Mononuclear cell (primary cell): ENCODE measurements around the gene SGMS1. TPM values are rescaled to one million over a fixed set of nuclear protein-coding genes. Genes with fewer than 3 reads are reported as not detected.

Experiments used
- H3K27me3 ChIP-seq: 2 replicates; pipeline ENCODE4 v1.6.0; 2011; ENCODE audit warnings: low read length, control low read depth; ENCODE audit not compliant: insufficient read depth
- H3K4me1 ChIP-seq: 2 replicates; pipeline ENCODE4 v1.5.1; 2011; ENCODE audit warnings: mild to moderate bottlenecking, low read length, control low read depth; ENCODE audit not compliant: insufficient read depth
- H3K4me3 ChIP-seq: 2 replicates; pipeline ENCODE4 v1.5.1; 2011; ENCODE audit warnings: mild to moderate bottlenecking, low read length, moderate library complexity
- H3K9me3 ChIP-seq: 2 replicates; pipeline ENCODE4 v1.5.1; 2011; ENCODE audit warnings: low read depth, mild to moderate bottlenecking, control low read depth, low read length
- total RNA-seq: library from RNA; depleted of rRNA; stranded (reverse); fragments of >200 nt; gene quantifications from one replicate; pipeline ENCODE4 v1.2.3, GENCODE V29; 2012

The SGMS1 gene
- total RNA-seq, 1 donor, result 62.8 TPM

DNA sequence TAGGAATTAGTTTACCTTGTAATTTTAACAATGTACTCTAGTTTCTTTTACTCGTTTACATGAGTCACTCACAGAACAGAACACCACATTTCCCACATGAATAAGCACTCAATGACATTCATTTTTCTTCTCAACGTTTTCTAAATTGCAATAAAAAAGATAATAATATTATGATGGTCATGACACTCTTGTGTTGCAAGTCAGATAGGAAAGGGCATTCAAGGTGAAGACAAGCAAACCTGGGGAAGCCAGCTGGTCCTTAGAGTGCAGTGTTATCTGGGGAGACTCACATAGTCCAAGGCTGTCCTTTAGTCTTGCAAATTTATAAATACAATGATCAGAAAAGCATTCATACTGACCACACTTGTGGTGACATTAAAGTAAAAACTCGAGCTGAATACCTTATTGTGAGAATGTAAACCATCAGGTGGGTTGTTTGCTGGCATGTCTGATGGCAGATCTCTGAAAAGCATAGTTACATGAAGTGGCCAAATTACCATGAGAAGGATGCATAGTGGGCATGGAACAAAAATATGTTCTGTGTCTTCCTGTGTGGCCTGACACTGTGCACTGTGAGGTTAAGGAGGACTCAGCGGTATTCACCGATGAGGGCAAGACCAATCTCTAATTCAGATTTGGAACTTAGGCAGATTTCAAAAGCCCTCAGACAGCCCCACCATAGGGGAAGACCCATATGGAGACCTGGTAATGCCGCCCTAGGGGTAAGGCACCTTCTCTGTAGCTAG lies 213.5 kb downstream of the SGMS1 start:
- Histone ChIP-seq H3K9me3 (peaks cover 4% of the 10 kb centered on the region), H3K4me1 (peaks cover 17% of the 10 kb centered on the region), H3K27me3 (no peaks in the 10 kb centered on the region), H3K4me3 (no peak overlapping the region)

DNA sequence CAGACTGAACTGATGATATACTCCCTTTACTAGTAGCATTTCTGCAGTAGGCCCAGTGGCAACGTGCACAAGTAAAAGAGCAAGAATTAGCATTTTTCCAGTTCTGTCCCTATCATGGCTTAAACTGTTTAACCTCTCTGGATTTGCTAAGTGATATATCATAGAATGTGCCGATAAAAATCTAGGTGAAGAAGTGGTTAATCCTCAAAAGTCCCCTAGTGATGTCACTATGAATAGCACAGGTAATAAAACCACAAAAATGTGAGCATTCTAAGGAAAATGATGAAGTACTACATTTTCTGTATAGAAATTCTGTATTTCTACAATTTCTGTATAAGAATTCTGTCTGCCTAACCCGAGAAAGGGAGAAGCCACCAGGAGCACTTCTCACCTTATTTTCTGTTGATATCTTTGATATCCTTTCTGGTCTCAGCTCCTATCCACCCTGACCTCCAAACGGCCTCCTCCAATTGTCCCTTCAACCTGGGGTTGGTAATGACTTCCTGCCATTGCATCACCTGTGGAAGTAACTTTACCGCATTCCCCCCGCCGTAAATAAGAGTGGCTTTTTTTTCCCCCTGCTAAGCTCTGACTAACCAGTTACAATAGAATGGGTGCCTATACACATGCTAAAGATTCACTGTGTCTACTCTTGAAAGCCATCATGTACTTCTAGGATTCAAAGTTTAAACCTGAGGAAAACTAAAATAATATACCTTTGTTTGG lies 216.5 kb downstream of the SGMS1 start:
- Histone ChIP-seq H3K9me3 (peaks cover 4% of the 10 kb centered on the region), H3K27me3 (no peaks in the 10 kb centered on the region), H3K4me3 (no peak overlapping the region), H3K4me1 (peaks cover 10% of the 10 kb centered on the region)

DNA sequence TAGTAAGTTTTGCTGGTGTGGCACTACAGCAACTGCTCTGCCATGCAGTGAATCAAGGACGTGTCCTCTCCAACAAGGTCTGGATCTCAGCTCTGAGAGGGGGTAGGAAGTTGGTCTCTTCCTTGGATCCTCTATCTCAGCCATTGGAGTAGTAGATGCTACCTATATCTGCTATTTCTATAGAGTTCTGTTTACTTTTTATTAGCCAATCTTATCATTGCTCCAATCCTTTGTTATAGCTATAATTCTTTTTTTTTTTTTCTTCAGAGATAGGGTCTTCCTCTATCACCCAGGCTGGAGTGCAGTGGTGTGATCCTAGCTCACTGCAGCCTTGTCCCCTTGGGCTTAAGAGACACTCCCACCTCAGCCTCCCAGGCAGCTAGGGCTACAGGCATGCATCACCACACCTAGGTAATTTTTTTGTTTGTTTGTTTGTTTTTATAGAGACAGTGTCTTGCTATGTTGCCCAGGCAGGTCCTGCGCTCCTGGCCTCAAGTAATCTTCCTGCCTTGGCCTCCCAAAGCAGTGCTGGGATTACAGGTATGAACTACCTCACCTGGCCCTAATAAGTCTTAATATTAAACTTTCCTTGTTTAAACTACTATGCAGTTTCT lies 217.2 kb downstream of the SGMS1 start:
- Histone ChIP-seq H3K9me3 (peaks cover 4% of the 10 kb centered on the region), H3K4me1 (peaks cover 9% of the 10 kb centered on the region), H3K4me3 (no peak overlapping the region), H3K27me3 (no peaks in the 10 kb centered on the region)

DNA sequence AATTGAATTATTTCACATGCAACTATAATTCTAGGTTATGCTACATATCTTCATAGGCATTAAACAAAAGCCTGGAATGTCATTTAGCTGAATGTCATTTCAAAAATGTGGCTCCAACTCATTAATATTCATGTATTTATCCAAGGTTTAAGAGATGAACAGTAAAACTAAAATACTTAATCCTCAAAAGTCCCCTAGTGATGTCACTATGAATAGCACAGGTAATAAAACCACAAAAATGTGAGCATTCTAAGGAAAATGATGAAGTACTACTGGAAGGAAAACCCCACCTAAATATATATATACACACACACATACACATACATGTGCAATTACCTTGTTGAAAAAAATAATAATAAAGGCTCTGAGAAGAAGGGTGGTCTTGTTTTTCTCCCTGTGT lies 218.0 kb downstream of the SGMS1 start:
- Histone ChIP-seq H3K27me3 (no peaks in the 10 kb centered on the region), H3K9me3 (peaks cover 4% of the 10 kb centered on the region), H3K4me3 (no peak overlapping the region), H3K4me1 (peaks cover 6% of the 10 kb centered on the region)

DNA sequence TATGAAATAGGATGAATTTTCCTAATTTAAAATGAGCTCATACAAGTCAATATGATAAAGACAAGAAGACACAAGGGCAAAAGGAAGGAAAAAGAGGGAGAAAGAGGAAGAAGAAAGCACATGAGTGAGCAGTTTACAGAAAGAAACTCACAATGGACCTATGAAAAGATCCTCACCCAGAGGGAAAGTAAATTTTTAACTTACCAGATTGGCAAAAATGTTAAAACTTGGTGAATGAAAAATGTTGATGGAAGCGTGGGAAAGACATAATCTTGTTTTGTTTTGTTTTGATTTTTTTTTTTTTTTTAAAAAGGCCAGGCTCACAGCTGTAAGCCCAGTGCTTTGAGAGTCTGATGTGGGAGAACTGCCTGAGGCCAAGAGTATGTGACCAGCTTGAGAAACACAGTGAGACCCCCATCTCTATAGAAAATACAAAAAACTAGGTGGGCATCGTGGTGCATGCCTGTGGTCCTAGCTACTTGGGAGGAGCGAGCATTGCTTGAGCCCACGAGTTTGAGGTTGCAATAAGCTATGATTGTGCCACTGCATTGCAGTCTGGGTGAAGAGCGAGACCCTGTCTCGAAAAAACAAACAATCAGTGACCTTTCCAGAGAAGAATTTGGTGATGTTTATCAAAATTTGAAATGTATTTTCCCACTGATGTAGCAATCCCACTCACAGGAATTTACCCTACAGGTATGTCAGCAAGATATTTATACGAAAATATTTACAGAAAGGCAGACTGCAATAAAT lies 219.6 kb downstream of the SGMS1 start:
- H3K27me3 ChIP-seq, result no peaks in the 10 kb centered on the region
- H3K4me1 ChIP-seq, result peaks cover 5% of the 10 kb centered on the region
- H3K9me3 ChIP-seq, result peaks cover 4% of the 10 kb centered on the region
- H3K4me3 ChIP-seq, result no peak overlapping the region

DNA sequence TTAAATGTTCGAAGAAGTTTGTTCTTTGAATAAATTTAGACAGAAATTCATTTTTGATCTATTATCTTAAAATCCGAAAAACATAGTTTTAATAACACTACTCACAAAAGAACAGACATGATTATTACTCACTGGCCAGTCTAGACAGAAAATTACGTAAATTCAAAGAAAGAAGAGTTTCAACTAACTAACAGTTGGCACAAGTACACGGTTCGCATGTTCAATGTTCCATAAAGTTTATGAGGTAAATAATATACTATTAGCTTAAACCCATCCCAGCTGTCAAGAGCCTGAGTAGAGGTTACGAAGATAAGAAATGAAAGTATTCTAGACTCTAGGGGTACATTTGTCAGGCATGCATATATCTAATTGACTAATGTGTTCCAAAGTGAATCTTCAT lies 220.7 kb downstream of the SGMS1 start:
- Histone ChIP-seq H3K4me1 (peaks cover 5% of the 10 kb centered on the region), H3K9me3 (peaks cover 4% of the 10 kb centered on the region), H3K27me3 (no peaks in the 10 kb centered on the region), H3K4me3 (no peak overlapping the region)

DNA sequence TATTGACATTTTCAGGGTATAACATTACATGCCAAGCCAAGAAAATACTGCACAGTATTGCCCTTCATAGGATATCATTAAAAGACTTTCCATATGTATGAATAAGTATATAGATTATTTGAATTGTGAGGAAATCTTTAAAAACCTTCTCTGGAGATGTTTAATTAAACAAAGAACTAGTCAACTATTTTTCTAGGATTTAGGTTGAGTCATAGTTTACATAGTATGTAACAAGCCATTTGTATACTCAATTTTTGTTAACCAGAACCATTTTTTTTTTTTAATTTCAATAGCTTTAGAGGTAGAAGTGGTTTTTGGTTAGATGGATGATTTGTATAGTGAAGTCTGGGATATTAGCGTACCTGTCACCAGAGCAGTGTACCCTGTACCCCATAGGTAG lies 221.3 kb downstream of the SGMS1 start:
- Histone ChIP-seq H3K9me3 (peaks cover 4% of the 10 kb centered on the region), H3K4me1 (peaks cover 11% of the 10 kb centered on the region), H3K27me3 (no peaks in the 10 kb centered on the region), H3K4me3 (no peak overlapping the region)

DNA sequence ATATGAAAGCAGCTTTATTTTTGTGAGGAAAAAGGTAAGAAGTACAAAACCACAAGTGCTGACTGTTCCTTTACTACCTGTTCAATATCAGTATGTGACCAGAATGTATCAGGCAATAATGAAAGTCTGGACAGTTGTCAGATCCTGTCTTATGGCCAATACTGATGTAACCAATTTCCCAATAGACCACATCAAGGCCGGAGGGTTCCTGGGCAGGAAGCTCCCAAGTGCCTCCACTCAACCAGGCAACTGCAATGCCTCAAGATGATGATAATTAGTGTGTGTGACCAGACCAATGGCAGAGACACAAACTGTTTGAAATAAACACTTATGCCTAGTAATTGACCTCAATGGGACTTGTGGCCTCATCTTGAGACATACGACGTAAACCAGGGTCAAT lies 223.1 kb downstream of the SGMS1 start:
- Histone ChIP-seq H3K4me3 (no peak overlapping the region), H3K4me1 (peaks cover 29% of the 10 kb centered on the region), H3K27me3 (no peaks in the 10 kb centered on the region), H3K9me3 (no peaks in the 10 kb centered on the region)

DNA sequence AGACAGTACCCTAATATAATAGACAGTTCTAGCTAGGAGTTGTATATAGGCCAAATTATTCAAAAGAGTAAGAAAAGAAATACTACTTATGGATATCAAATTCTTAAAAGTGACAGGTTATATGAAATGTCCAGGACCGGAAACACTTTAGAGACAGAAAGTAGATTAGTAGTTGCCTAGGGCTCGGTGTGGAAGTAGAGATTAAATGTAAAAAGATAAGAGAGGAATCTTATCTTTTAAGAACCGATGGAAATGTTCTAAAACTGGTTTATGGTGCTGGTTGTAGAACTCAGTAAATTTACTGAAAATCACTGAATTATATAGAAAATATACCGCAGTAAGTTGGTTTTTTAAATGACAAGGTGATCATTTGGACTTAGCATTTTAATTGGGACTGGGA lies 224.9 kb downstream of the SGMS1 start:
- no peaks in the 10 kb centered on the region for H3K9me3 ChIP-seq
- H3K4me1 ChIP-seq, result peaks cover 43% of the 10 kb centered on the region
- H3K4me3 ChIP-seq, result no peak overlapping the region
- no peaks in the 10 kb centered on the region for H3K27me3 ChIP-seq

DNA sequence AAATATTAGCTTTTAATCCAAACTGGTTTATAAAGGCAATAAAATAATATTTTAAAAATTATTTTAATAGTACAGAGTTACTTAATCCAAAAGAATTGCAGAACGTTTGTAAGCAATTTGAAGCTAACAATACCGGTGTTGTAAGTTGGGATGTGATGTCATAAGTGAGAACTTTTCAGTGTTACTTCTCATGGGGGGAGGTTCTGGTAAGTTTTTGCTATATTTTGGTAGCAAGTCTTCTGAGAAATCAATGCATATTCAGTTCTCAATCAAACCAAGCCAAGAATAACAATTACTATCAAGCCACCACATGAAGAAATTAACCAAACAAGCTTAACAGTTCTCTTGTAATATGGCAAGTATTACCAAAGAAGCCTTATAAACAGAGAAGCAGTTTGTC lies 225.4 kb downstream of the SGMS1 start:
- H3K4me3 ChIP-seq, result no peak overlapping the region
- H3K4me1 ChIP-seq, result peaks cover 43% of the 10 kb centered on the region
- no peaks in the 10 kb centered on the region for H3K27me3 ChIP-seq
- no peaks in the 10 kb centered on the region for H3K9me3 ChIP-seq

DNA sequence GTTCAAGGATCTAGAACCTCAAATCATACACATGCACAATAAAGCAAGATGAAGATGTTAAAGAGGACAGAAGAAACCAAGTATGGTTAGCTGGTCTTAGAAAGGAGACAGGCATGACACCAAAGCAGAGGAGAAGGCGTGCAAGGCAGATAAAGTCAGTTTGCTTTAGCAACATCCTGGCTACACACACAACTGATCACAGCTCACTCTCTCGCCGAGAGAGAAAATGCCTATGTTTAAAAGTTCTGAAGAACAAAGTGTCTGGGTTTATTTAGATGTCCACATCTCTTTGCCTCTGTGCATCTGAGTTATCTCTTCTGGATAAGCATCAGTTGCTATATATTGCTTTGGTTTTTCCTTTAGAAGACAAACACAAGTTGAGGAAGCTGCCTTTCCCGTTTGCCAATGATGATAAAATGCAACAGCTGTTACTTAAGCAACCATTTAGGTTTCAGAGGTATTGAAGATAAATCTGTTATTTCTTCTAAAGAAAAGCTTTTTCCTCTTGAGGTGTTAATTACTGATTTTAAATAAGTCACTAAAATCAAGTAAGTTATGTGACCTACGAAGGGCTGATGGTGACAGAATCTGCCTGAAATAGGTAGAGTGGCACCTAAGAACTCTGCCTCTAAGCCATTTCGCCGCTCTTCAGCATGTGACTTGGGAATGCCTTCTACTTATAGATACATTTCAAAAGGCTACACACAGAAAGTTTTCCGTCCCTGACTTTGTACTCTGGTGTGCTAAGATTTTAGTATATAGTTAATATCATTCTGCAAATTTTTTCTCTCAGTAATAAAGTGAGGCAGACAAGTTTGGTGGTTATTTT lies 226.2 kb downstream of the SGMS1 start:
- Histone ChIP-seq H3K27me3 (no peaks in the 10 kb centered on the region), H3K4me3 (no peak overlapping the region), H3K9me3 (no peaks in the 10 kb centered on the region), H3K4me1 (peaks cover 43% of the 10 kb centered on the region)

DNA sequence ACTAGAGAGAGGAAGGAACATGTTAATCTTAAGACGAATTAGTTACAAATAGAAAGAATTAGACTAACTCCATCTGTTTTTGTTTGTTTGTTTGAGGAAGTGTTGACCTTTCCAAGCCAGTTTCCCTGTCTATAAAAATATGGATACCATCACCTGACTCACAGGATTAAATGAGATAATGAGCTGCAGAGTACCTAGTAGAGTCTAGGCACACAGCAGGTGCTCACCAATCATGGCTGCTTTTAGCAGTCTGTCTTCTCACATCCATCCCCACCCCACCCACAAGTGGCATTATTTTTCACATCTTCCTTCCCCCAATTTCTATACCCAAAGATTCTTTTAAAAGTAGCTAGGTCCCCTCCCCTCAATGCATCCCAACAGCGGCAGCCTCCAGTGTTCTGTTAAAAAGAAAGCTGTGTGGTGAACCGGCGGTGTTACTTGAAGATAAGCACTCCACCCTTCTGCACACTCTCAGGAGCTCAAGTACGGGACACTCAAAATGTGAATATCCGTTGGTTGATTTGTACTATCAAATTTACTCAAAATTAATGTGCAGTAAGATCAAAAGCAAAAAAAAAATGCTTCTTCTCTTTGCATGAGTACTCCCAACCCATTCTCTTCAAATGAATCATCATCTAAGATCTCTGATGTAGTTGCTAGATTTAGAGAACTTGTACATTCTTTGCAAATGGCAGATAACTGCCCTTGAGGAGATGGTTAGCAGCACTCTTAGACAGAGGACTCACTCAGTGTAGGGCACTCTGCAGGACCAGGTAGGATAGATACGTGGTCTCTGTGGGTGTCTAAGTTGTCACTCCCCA lies 227.1 kb downstream of the SGMS1 start:
- H3K4me1 ChIP-seq, result peaks cover 43% of the 10 kb centered on the region
- no peaks in the 10 kb centered on the region for H3K27me3 ChIP-seq
- no peaks in the 10 kb centered on the region for H3K9me3 ChIP-seq
- no peak overlapping the region for H3K4me3 ChIP-seq

DNA sequence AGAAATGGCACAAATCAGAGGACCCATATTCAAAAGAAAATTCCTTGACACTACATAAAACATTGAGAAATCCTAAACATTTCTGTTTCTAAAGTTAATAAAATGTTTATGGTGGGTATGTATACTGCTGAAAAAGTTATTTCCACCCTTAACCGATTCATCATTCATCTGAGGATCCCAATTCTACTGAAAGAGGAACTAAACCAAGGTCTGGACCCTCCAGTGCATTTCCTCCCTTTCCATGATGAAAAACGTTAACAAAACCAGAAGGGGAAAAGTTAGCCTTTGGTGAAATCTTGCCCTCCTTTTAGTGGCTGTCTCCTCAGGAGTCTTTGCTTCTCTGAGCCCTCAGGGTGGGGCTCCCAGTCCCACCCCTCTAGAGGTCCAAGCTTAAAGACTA lies 227.9 kb downstream of the SGMS1 start:
- no peaks in the 10 kb centered on the region for H3K27me3 ChIP-seq
- H3K4me3 ChIP-seq, result no peak overlapping the region

DNA sequence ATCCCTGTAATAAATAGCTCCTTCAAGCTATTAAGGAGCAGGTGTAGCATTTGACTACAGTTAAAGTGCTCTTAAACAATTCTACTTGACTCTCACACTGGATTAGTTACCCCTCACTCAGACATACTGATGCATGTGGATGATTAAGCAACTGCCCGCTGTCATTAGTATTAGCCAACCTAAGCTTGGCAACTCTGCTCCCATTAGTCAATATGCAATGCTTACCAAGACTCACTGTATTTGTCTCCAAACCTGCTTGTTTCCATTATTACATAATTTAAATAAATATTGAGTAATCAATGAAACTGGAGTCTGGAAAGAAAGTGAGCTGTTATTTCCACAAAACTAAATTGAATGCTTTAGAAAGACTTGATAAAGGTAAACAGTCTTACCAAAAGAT lies 228.5 kb downstream of the SGMS1 start:
- no peak overlapping the region for H3K4me3 ChIP-seq

More for the DNA sequence above, 227.9 kb downstream of the SGMS1 start:
- H3K9me3 ChIP-seq, result no peaks in the 10 kb centered on the region
- H3K4me1 ChIP-seq, result peaks cover 42% of the 10 kb centered on the region

More for the DNA sequence above, 228.5 kb downstream of the SGMS1 start:
- H3K9me3 ChIP-seq, result no peaks in the 10 kb centered on the region
- H3K27me3 ChIP-seq, result no peaks in the 10 kb centered on the region
- H3K4me1 ChIP-seq, result peaks cover 38% of the 10 kb centered on the region
